ENCODE results near the gene MAN1C1. TPM values are rescaled to one million over a fixed set of nuclear protein-coding genes. Genes with fewer than 3 reads are reported as not detected.
A peak's percentile ranks its signal among the peaks of the same experiment; 100 is the strongest.

Gene MAN1C1
- total RNA-seq, 1 donor from 2014 or later, result 64.7 TPM

DNA sequence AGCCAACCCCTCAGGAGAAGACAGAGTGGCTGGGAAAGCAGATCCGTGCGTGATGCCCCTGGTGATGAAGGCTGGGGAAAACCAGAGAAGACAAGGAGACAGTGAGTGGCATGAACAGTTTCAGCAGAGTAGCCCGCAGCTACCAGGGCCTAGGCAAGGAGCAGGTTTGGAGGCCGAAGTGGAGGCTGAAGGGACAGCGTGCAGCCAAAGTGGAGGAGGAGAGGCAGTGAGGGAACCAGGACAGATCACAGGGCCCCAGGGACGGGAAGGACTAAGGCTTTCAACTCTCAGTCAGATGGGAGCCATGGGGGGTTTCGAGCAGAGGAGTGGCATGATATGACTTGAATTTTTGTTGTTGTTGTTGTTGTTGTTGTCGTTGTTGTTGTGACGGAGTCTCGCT is 123.5 kb downstream of the MAN1C1 start:
- H3K36me3 Mint-ChIP-seq (ENCODE audit: unreplicated experiment), result peaks cover 13% of the 10 kb centered on the region
- DNase-seq (ENCODE audit: extremely low spot score, unreplicated experiment), result no peak
- no peak overlapping the region for H3K4me3 Mint-ChIP-seq (ENCODE audit: unreplicated experiment)
- peaks cover 45% of the 10 kb centered on the region for H3K4me1 Mint-ChIP-seq (ENCODE audit: unreplicated experiment)
- H3K9me3 Mint-ChIP-seq (ENCODE audit: unreplicated experiment), result no peaks in the 10 kb centered on the region
- TF ChIP-seq CTCF (IDR thresholded peaks at IDR 0.05), result no peak
- H3K27me3 Mint-ChIP-seq (ENCODE audit: unreplicated experiment), result peaks cover 13% of the 10 kb centered on the region
- no peak overlapping the region for H3K27ac Mint-ChIP-seq (ENCODE audit: unreplicated experiment)

DNA sequence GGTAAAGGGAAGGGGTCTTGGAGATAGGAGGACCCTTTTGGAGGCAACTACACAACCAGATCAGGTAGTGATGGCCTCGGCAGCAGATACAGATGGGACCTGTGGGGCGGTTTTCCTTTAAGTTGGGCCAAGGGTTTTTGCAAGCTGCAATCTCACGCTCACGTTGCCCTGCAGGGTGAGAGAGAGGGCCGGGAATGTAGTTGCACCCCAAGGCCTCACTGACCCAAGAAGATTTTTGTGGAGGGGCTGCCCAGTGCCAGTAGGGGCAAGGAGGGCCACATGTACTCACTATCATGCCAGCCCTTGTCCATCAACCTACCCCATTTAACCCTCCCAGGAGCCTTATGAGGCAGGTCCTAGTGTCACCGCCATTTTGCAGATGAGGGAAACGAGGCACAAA is 125.7 kb downstream of the MAN1C1 start:
- Mint-ChIP-seq H3K4me3 (ENCODE audit: unreplicated experiment) (no peak overlapping the region), H3K4me1 (ENCODE audit: unreplicated experiment) (peaks cover 47% of the 10 kb centered on the region), H3K36me3 (ENCODE audit: unreplicated experiment) (peaks cover 13% of the 10 kb centered on the region), H3K9me3 (ENCODE audit: unreplicated experiment) (no peaks in the 10 kb centered on the region), H3K27ac (ENCODE audit: unreplicated experiment) (no peak overlapping the region), H3K27me3 (ENCODE audit: unreplicated experiment) (peaks cover 9% of the 10 kb centered on the region)
- DNase-seq (ENCODE audit: extremely low spot score, unreplicated experiment), result no peak
- TF ChIP-seq CTCF (IDR thresholded peaks at IDR 0.05), result no peak

- no peak for TF ChIP-seq CTCF (IDR thresholded peaks at IDR 0.05)
- Mint-ChIP-seq H3K36me3 (ENCODE audit: unreplicated experiment) (peaks cover 10% of the 10 kb centered on the region), H3K27ac (ENCODE audit: unreplicated experiment) (peak overlapping the region; percentile 85)
These were observed 126.9 kb downstream of the MAN1C1 start for GRCh38 chr1:25743164-25744139.

DNA sequence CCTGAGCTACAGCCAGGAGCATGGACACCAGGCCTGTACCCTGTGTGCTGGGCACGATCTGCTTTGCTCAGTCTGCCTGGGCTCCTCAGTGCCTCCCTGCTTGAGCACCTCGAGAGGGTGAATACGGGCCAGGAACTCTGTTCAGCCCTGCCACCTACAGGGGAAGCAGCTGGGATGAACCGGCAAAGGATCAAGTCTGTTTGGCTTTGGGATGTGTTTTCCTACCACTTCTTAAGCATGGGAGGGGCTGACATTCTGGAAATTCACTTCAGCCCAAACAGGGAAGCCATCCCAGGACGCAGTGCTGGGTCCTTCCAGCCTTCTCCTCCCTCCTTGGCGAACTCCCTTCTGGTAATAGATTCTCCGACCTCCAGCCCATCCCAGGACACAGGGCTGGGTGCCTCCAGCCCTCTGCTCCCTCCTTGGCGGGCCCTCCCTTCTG is 127.6 kb downstream of the MAN1C1 start:
- Mint-ChIP-seq H3K27ac (ENCODE audit: unreplicated experiment) (peak overlapping the region; percentile 85), H3K27me3 (ENCODE audit: unreplicated experiment) (peaks cover 12% of the 10 kb centered on the region), H3K4me1 (ENCODE audit: unreplicated experiment) (peaks cover 48% of the 10 kb centered on the region), H3K36me3 (ENCODE audit: unreplicated experiment) (peaks cover 10% of the 10 kb centered on the region), H3K9me3 (ENCODE audit: unreplicated experiment) (no peaks in the 10 kb centered on the region), H3K4me3 (ENCODE audit: unreplicated experiment) (no peak overlapping the region)
- DNase-seq (ENCODE audit: extremely low spot score, unreplicated experiment), result no peak
- TF ChIP-seq CTCF (IDR thresholded peaks at IDR 0.05), result peak; percentile 68

More at GRCh38 chr1:25743164-25744139, 126.9 kb downstream of the MAN1C1 start:
- H3K4me1 Mint-ChIP-seq (ENCODE audit: unreplicated experiment), result peaks cover 48% of the 10 kb centered on the region
- H3K9me3 Mint-ChIP-seq (ENCODE audit: unreplicated experiment), result no peaks in the 10 kb centered on the region
- H3K4me3 Mint-ChIP-seq (ENCODE audit: unreplicated experiment), result no peak overlapping the region
- DNase-seq (ENCODE audit: extremely low spot score, unreplicated experiment), result peak; percentile 93
- peaks cover 12% of the 10 kb centered on the region for H3K27me3 Mint-ChIP-seq (ENCODE audit: unreplicated experiment)

Data from osteocyte (in vitro differentiated cells).